NCI-H2029 treated with DMSO at 0.1 percent for 48 hours (cell line): ENCODE data around the gene HFE.
"Not testable (repeated sequence)": the region's sequence is repeated elsewhere in the genome, so short reads cannot be mapped to it uniquely, and the experiment has no call there.

Source experiments
- DNase-seq: peaks from one replicate; lab custom pipeline; 2025; lab: John Stamatoyannopoulos, UW

Gene HFE

GRCh38 chr6:26109772-26110171 lies 22.5 kb downstream of the HFE start:
- DNase-seq, result no peak

- DNase-seq, result no peak
Observed at GRCh38 chr6:26113570-26113969, 26.3 kb downstream of the HFE start.

DNA sequence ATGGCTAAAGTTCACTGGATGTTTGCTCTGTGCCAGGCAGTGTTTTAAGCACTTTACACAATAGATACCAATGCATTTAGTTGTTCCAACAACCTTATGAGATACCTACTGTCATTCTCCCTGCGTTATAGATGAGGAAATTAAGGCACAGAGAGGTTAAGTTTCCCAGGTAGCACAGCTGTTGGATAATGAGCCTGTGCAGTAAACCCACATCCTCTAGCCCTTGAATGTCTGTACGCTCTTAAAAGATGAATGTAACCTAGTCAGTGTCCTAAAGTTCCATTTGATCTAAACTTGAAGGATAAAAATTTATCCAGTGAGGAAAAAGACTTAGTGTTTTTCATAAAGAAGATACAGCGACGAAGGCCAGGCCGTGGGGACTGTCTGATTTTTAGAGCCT lies 28.0 kb downstream of the HFE start:
- no peak for DNase-seq

GRCh38 chr6:26116267-26116666 lies 29.0 kb downstream of the HFE start:
- no peak for DNase-seq

GRCh38 chr6:26118999-26119398 lies 31.8 kb downstream of the HFE start:
- peak; percentile 79 for DNase-seq

DNA sequence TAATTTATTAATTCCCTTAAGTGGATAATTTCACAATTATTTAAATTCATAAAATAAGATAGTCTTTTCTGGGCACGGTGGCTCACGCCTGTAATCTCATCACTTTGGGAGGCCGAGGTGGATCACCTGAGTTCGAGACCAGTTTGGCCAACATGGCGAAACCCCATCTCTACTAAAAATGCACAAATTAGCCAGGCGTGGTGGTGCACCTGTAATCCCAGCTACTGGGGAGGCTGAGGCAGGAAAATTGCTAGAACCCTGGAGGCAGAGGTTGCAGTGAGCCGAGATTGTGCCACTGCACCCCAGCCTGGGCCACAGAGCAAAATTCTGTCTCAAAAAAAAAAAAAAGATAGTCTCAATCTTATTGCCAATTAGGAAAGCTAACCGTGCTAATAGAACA lies 32.9 kb downstream of the HFE start:
- not testable (repeated sequence) for DNase-seq

- DNase-seq, result no peak
Observed at GRCh38 chr6:26120807-26121140, 33.5 kb downstream of the HFE start.

DNA sequence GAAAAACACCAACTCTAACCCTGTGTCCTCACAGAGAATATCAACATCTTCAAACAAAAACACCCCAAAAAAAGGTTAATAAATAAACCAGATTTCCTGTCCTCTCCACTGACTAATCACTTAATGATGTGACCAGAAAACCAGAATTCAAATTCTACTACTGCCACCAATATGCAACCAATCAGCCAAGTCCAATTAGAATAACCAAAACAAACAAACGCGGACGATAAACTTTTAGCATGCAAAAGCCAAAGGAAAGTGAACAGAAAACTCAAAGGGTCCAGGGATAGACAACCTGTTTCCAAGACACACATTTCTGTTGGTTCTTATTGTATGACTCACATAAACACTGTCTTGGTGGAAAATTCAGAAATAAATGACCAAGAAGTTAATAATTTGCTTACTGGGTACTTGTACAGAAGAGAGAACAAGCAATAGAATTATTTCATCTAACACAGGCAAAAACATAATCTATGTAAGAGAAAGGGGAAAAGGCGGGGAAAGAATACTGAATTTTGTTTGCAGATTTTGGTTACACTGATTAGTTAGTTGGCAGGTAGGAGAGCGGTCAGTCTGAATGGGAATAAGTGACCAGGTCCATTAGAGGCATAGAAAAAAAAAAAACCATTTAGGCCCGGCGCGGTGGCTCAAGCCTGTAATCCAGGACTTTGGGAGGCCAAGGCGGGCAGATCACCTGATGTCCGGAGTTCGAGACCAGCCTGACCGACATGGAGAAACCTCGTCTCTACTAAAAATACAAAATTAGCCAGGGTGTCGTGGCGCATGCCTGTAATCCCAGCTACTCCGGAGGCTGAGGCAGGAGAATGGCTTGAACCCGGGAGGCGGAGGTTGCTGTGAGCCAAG lies 34.1 kb downstream of the HFE start:
- DNase-seq, result no peak

- DNase-seq, result no peak
Observed at GRCh38 chr6:26122005-26122388, 34.8 kb downstream of the HFE start.

GRCh38 chr6:26122402-26122792 lies 35.2 kb downstream of the HFE start:
- DNase-seq, result no peak

- peak; percentile 99 for DNase-seq
Observed at GRCh38 chr6:26122793-26123674, 35.8 kb downstream of the HFE start.

- DNase-seq, result no peak
Observed at GRCh38 chr6:26123675-26123946, 36.4 kb downstream of the HFE start.

DNA sequence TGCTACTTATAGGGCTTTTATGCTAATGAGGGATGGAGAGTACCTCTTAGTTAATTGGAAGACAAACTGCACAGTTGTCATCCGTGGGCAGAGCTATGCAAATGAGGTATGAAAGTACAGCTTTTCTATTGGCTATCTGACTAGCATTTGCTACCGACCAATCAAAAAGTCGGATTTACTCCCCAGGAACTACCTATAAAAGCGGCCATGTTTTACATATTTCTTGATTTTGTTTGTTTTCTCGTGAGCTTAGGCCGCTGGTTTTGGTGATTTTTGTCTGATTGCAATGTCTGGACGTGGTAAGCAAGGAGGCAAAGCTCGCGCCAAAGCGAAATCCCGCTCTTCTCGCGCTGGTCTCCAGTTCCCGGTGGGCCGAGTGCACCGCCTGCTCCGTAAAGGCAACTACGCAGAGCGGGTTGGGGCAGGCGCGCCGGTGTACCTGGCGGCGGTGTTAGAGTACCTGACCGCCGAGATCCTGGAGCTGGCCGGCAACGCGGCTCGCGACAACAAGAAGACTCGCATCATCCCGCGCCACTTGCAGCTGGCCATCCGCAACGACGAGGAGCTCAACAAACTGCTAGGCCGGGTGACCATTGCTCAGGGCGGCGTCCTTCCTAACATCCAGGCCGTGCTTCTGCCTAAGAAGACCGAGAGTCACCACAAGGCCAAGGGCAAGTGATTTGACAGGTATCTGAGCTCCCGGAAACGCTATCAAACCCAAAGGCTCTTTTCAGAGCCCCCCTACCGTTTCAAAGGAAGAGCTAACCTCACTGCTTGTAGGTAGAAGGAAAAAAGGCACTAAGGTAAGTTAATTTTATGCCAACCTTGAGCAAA lies 36.9 kb downstream of the HFE start:
- peak; percentile 99 for DNase-seq

GRCh38 chr6:26124781-26125685 lies 37.8 kb downstream of the HFE start:
- peak; percentile 69 for DNase-seq

- peak; percentile 88 for DNase-seq
Observed at GRCh38 chr6:26126394-26127235, 39.4 kb downstream of the HFE start.

GRCh38 chr6:26128013-26128771 lies 41.0 kb downstream of the HFE start:
- DNase-seq, result no peak

- no peak for DNase-seq
Observed at GRCh38 chr6:26129656-26130055, 42.4 kb downstream of the HFE start.

DNA sequence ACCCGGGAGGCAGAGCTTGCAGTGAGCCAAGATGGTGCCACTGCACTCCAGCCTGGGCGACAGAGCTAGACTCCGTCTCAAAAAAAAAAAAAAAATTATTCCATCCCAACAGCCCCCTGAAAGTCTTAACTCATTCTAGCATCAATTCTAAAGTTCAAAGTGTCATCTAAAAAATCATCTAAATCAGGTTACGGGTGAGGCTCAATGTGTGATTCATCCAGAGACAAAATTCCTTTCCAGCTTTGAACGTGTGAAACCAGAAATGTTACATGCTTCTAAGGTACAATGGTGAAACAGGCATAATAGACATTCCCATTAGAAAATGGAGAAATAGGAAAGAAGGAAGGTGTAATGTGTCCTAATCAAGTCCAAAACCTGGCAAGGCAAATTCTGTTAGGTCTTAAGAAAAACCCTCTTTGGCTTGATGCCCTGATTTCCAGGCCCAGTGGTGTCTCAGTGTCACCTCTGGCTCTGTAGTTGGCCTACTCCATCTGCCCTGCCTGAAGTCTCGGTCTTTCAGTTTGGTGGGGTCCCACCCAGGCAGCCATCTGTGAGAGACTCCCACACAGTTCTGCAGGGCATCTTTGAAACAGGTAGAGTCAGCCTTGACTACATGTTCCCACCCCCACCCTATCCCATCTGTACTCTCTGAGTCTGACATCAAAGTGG lies 43.5 kb downstream of the HFE start:
- DNase-seq, result no peak

GRCh38 chr6:26131618-26132017 lies 44.4 kb downstream of the HFE start:
- DNase-seq, result no peak
